Ascending aorta (tissue), 2 donors: ENCODE measurements around the gene REG1B. TPM values are rescaled to one million over a fixed set of nuclear protein-coding genes. Genes with fewer than 3 reads are reported as not detected.
"Not testable (repeated sequence)": the region's sequence is repeated elsewhere in the genome, so short reads cannot be mapped to it uniquely, and the experiment has no call there.

Experiments
- DNase-seq, 2 donors: peaks; one replicate each; pipeline ENCODE4 v3.0.0-alpha.2; 2019; ENCODE audit warnings: low spot score in 2 of 2
- H3K27ac ChIP-seq, 2 donors: fragments of 200-600 bp; sonication (generic); one replicate each; pipeline ENCODE4 v1.5.1; 2016 to 2017; ENCODE audit warnings: mild to moderate bottlenecking in 1 of 2
- H3K27me3 ChIP-seq: fragments of 200-600 bp; sonication (generic); one replicate; pipeline ENCODE4 v1.5.1; 2017
- H3K36me3 ChIP-seq, 2 donors: fragments of 200-600 bp; sonication (generic); one replicate each; pipeline ENCODE4 v1.5.1; 2016
- H3K4me1 ChIP-seq, 2 donors: fragments of 200-600 bp; sonication (generic); one replicate each; pipeline ENCODE4 v1.5.1; 2016 to 2017; ENCODE audit warnings: mild to moderate bottlenecking in 1 of 2
- H3K4me3 ChIP-seq, 2 donors: fragments of 200-600 bp; sonication (generic); one replicate each; pipeline ENCODE4 v1.5.1; 2016 to 2017; ENCODE audit warnings: mild to moderate bottlenecking in 1 of 2
- H3K9me3 ChIP-seq, 2 donors: fragments of 200-600 bp; sonication (generic); one replicate each; pipeline ENCODE4 v1.5.1; 2016
- intact Hi-C: fragments of 100-400 bp; cut with DNase I; formaldehyde crosslinking; loops from one replicate; pipeline ENCODE4 v1.15.1; 2023
- total RNA-seq: library from RNA; depleted of rRNA; stranded (reverse); fragments of >200 nt; gene quantifications from one replicate; pipeline ENCODE4 v1.1.0, GENCODE V29; 2016
- TF ChIP-seq, protein P1 (sequence below), 3 experiments: fragments of 200-600 bp in 2 of 3; fragments of 450-650 bp in 1 of 3; sonication (generic) in 2 of 3; IDR thresholded peaks; one replicate each; pipeline ENCODE4 v1.5.1; 2016 to 2019; ENCODE audit warnings: antibody characterized with exemption in 3 of 3, mild to moderate bottlenecking in 1 of 3, moderate library complexity in 1 of 3

REG1B gene
- total RNA-seq, 1 donor from 2014 or later = not detected

DNA sequence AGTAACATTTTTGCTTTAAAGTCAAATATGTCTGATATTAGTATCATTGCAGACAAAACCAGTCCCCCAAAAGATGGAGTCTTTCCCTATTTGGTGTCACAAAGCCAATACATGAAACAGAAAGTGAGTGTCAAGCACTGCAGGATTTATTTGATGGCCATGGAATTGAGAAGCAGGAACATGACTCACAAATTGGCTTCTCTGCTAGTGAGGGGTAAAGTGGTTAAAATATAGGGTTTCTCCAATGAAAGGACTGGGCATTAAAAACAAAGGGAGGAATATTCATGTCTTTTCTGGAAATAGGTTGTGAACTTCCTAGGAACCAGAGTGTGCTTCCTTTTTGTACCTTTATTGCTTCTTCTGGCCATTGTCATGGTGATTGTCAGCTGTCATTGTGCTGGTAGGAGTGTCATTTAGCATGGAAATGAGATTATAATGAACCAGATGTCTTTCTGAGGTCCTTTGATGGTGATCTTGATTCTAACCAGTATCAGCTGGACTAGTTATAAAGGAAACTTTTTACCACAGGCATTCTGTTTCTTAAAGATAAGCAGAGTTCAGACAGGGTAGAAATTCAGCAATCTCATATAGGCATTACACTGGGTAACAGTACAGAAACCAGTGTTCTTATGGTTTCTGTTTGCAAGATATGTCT is 4.1 kb downstream of the REG1B start:
- H3K9me3 ChIP-seq = no peaks in the 10 kb centered on the region
- intact Hi-C loops = no loop called here
- H3K4me1 ChIP-seq = no peaks in the 10 kb centered on the region
- no peak for DNase-seq
- H3K27ac ChIP-seq = no peak overlapping the region
- H3K4me3 ChIP-seq = no peak overlapping the region
- no peaks in the 10 kb centered on the region for H3K36me3 ChIP-seq
- no peaks in the 10 kb centered on the region for H3K27me3 ChIP-seq
- TF ChIP-seq, protein P1, sequence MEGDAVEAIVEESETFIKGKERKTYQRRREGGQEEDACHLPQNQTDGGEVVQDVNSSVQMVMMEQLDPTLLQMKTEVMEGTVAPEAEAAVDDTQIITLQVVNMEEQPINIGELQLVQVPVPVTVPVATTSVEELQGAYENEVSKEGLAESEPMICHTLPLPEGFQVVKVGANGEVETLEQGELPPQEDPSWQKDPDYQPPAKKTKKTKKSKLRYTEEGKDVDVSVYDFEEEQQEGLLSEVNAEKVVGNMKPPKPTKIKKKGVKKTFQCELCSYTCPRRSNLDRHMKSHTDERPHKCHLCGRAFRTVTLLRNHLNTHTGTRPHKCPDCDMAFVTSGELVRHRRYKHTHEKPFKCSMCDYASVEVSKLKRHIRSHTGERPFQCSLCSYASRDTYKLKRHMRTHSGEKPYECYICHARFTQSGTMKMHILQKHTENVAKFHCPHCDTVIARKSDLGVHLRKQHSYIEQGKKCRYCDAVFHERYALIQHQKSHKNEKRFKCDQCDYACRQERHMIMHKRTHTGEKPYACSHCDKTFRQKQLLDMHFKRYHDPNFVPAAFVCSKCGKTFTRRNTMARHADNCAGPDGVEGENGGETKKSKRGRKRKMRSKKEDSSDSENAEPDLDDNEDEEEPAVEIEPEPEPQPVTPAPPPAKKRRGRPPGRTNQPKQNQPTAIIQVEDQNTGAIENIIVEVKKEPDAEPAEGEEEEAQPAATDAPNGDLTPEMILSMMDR (IDR thresholded peaks at IDR 0.05) = no peak

DNA sequence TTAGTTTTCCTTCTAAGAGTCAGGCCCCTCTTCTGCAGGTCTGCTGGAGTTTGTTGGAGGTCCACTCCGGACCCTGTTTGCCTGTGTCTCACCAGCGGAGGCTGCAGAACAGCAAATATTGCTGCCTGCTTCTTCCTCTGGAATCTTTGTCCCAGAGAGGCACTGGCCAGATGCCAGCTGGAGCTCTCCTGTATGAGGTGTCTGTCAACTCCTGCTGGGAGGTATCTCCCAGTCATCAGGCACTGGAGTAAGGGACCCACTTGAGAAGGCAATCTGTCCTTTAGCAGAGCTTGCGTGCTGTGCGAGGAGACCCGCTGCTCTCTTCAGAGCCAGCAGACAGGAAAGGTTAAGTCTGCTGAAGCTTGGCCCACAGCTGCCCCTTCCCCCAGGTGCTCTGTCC is 4.8 kb downstream of the REG1B start:
- no peaks in the 10 kb centered on the region for H3K4me1 ChIP-seq
- intact Hi-C loops = no loop called here
- TF ChIP-seq, protein P1 (IDR thresholded peaks at IDR 0.05) = no peak

DNA sequence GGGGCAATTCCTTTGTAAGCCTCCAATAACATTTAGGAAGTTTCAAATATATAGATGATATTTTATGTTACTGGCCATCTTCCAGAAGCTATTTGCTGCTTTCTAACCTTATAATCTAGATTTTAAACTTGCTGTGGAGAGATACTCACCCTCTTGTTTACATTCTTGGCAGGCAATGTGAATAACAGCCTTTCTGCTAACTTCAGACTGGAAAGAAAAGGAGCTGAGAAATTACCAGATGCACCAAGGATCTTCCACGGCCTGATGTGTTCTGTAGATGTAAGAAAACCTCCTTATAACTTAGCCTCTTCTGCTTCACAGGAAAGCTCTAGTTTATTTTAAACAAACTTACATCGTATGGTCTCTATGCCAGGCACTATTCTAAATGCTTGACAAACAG is 16.7 kb downstream of the REG1B start:
- Histone ChIP-seq H3K27ac (no peak overlapping the region), H3K4me1 (no peaks in the 10 kb centered on the region), H3K9me3 (no peaks in the 10 kb centered on the region), H3K36me3 (no peaks in the 10 kb centered on the region), H3K27me3 (no peaks in the 10 kb centered on the region), H3K4me3 (no peak overlapping the region)
- intact Hi-C loops = no loop called here
- TF ChIP-seq, protein P1 (IDR thresholded peaks at IDR 0.05) = no peak
- no peak for DNase-seq

More for the DNA sequence above, 4.8 kb downstream of the REG1B start:
- Histone ChIP-seq H3K9me3 (no peaks in the 10 kb centered on the region), H3K4me3 (no peak overlapping the region), H3K27me3 (no peaks in the 10 kb centered on the region), H3K36me3 (no peaks in the 10 kb centered on the region), H3K27ac (no peak overlapping the region)
- DNase-seq = no peak

DNA sequence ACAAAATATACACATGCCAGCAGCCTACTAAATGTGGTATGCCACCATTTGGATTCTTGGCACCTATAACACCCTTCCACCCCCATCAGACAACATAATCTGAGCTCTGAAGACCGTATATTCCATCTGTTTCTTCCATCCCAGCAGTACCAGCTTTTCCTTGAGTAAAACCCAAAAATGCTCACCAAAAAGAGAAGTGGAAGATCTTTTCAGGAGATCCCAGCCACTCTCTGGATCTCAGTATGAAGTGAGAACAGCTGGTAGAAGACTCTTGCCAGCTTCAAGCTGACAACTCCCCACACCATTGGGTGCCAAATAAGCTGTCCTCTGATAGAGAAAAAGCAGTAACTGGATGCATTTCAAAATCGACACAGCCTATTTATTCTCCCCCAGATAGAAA is 22.6 kb downstream of the REG1B start:
- no peaks in the 10 kb centered on the region for H3K36me3 ChIP-seq
- H3K4me3 ChIP-seq = no peak overlapping the region
- no peaks in the 10 kb centered on the region for H3K27me3 ChIP-seq
- no peak overlapping the region for H3K27ac ChIP-seq
- TF ChIP-seq, protein P1 (IDR thresholded peaks at IDR 0.05) = no peak
- no peaks in the 10 kb centered on the region for H3K9me3 ChIP-seq
- H3K4me1 ChIP-seq = no peaks in the 10 kb centered on the region
- DNase-seq = no peak
- intact Hi-C loops = no loop called here

DNA sequence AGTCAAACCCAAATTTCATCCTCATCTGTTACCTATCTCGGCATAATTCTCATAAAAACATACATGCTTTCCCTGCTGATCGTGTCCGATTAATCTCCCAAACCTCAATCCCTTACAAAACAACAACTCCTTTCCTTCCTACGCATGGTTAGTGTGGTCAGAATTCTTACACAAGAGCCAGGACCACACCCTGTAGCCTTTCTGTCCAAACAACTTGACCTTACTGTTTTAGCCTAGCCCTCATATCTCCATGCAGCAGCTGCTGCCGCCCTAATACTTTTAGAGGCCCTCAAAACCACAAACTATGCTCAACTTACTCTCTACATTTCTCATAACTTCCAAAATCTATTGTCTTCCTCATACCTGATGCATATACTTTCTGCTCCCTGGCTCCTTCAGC is 33.0 kb downstream of the REG1B start:
- DNase-seq, H3K4me3 ChIP-seq, H3K27ac ChIP-seq, H3K27me3 ChIP-seq, H3K4me1 ChIP-seq, intact Hi-C loops, H3K36me3 ChIP-seq, H3K9me3 ChIP-seq: not testable (repeated sequence)

DNA sequence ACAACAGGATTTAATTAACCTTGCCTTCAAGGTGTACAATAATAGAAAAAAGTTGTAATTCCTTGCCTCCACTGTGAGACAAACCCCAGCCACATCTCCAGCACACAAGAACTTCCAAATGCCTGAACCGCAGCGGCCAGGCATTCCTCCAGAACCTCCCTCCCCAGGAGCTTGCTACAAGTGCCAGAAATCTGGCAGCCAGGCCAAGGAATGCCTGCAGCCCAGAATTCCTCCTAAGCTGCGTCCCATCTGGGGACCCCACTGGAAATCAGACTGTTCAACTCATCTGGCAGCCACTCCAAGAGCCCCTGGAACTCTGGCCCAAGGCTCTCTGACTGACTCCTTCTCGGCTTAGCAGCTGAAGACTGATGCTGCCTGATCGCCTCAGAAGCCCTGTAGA is 34.3 kb downstream of the REG1B start:
- H3K4me1 ChIP-seq, H3K9me3 ChIP-seq, DNase-seq, H3K27ac ChIP-seq, H3K36me3 ChIP-seq, H3K27me3 ChIP-seq, intact Hi-C loops, H3K4me3 ChIP-seq: not testable (repeated sequence)

DNA sequence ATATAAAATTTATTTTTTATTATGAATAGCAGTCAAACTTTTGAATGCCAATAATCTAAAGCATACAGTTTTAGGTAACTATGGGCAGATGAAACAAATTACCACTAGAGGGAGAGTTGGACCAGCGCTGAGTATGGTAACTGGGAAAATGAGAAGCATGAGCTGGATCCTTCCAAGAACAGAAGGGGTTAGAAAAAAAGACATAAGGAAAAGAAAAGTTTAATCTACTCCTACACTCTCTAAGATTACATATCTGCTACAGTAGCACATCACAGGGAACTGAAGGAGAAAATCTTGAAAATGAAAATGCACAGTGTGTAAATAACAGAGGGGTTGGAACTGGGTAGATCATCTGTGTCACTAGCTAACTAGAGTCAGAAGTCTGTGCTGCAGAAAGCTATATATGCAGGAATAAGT is 46.8 kb downstream of the REG1B start:
- H3K36me3 ChIP-seq = no peaks in the 10 kb centered on the region
- no peak for DNase-seq
- H3K9me3 ChIP-seq = no peaks in the 10 kb centered on the region
- intact Hi-C loops = no loop called here
- H3K27me3 ChIP-seq = no peaks in the 10 kb centered on the region
- H3K4me1 ChIP-seq = no peaks in the 10 kb centered on the region
- TF ChIP-seq, protein P1 (IDR thresholded peaks at IDR 0.05) = no peak
- no peak overlapping the region for H3K4me3 ChIP-seq
- H3K27ac ChIP-seq = no peak overlapping the region
